HG03280 (cell line): ENCODE measurements around the gene EFNA4.
"Not testable (repeated sequence)": the region's sequence is repeated elsewhere in the genome, so short reads cannot be mapped to it uniquely, and the experiment has no call there.

Source experiments
- ATAC-seq: cut with Tn5 transposase; IDR thresholded peaks from one replicate; pipeline ENCODE4 v1.9.1; 2021; ENCODE audit warnings: mild to moderate bottlenecking, moderate library complexity; ENCODE audit not compliant: unreplicated experiment

EFNA4 gene

GRCh38 chr1:155116113-155116764 lies 52.7 kb downstream of the EFNA4 start:
- no peak for ATAC-seq

DNA sequence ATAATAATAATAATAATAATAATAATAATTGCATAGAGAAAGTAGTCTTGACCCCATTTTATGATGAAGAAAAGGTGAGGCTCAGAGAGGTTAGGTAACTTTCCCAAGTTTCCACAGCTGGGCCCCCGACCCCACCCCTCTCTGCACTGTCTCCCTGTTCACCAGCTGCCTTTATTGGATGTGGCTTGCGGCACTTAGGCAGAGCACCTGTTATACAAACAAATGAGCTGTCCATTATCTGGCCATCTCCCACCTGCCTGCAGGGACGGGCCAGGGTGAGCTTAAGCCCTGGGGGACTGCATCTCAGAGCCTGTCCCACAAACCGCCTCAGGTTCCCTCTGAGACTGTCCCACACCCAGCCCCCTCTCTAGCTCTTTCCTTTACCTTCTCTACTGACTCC lies 54.1 kb downstream of the EFNA4 start:
- no peak for ATAC-seq

DNA sequence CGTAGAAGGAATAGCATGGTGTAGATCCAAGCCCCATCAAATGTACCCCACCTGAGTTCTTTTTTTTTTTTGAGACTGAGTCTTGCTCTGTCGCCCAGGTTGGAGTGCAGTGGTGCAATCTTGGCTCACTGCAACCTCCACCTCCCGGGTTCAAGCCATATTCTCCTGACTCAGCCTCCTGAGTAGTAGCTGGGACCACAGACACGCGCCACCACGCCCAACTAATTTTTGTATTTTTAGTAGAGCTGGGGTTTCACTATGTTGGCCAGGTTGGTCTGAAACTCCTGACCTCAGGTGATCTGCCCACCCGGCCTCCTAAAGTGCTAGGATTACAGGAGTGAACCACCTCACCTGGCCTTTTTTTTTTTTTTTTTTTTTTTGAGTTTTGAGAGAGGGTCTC lies 54.5 kb downstream of the EFNA4 start:
- ATAC-seq = not testable (repeated sequence)
